Measurements from ENCODE around the gene CMTM4. TPM values are rescaled to one million over a fixed set of nuclear protein-coding genes. Genes with fewer than 3 reads are reported as not detected.
A peak's percentile ranks its signal among the peaks of the same experiment; 100 is the strongest.

Gene CMTM4
- total and polyA plus RNA-seq, 4 experiments from 2014 or later = 0.21 to 2.2 (median 2.0) TPM; not detected in 1

GRCh38 chr16:66717776-66718175 is 21.2 kb upstream of the CMTM4 start:
- Histone ChIP-seq H3K27ac (ENCODE audit: low read depth, low read length) (no peak overlapping the region), H3K4me1 (ENCODE audit: insufficient read depth, low read length) (no peaks in the 10 kb centered on the region), H3K36me3 (ENCODE audit: insufficient read depth, low read length) (peaks cover under 1% of the 10 kb centered on the region), H3K27me3 (ENCODE audit: insufficient read depth, low read length) (no peaks in the 10 kb centered on the region), H3K9me3 (ENCODE audit: control insufficient read depth in 1 of 2, low read length in 2 of 2) (no peaks in the 10 kb centered on the region), H3K4me3 (ENCODE audit: low read length in 2 of 2) (no peak overlapping the region)
- Mint-ChIP-seq H3K9me3 (no peaks in the 10 kb centered on the region), H3K27me3 (no peaks in the 10 kb centered on the region), H3K27ac (no peak overlapping the region), H3K4me1 (no peaks in the 10 kb centered on the region), H3K4me3 (no peak overlapping the region), H3K36me3 (peaks cover 11 to 27% of the 10 kb centered on the region in 2 donors)
- no peak for DNase-seq
- CTCF ChIA-PET (ENCODE audit: partially characterized antibody) = interaction anchor here (1.4 kb wide), 1 partner anchor 67 kb away, joined by 3 read pairs; no protein-coding TSS in a partner anchor
- POLR2A ChIA-PET (ENCODE audit: partially characterized antibody) = no interaction called here
- intact Hi-C loops (cut with micrococcal nuclease) = no loop called here

GRCh38 chr16:66717112-66717675 is 20.7 kb upstream of the CMTM4 start:
- ChIA-PET CTCF (ENCODE audit: partially characterized antibody) (interaction anchor here (0.7 to 2.4 kb wide), 2 partner anchors 9 to 116 kb away, joined by 3 to 7 read pairs; no protein-coding TSS in a partner anchor), POLR2A (ENCODE audit: partially characterized antibody) (no interaction called here)
- Mint-ChIP-seq H3K9me3 (peaks cover 0 to 2% (median 0%) of the 10 kb centered on the region in 8 donors), H3K27me3 (peaks cover 0 to 4% of the 10 kb centered on the region in 2 donors), H3K4me3 (no peak overlapping the region), H3K36me3 (peaks cover 11 to 23% of the 10 kb centered on the region in 2 donors), H3K27ac (peak overlapping the region in 1 of 7 donors; percentile 8), H3K4me1 (no peaks in the 10 kb centered on the region)
- H3K9me3 ChIP-seq (ENCODE audit: control insufficient read depth in 1 of 2, low read length in 2 of 2) = no peaks in the 10 kb centered on the region
- intact Hi-C loops (cut with micrococcal nuclease) = no loop called here
- H3K36me3 ChIP-seq (ENCODE audit: insufficient read depth, low read length) = no peaks in the 10 kb centered on the region
- H3K4me1 ChIP-seq (ENCODE audit: insufficient read depth, low read length) = no peaks in the 10 kb centered on the region
- no peaks in the 10 kb centered on the region for H3K27me3 ChIP-seq (ENCODE audit: insufficient read depth, low read length)
- no peak overlapping the region for H3K27ac ChIP-seq (ENCODE audit: low read depth, low read length)
- no peak overlapping the region for H3K4me3 ChIP-seq (ENCODE audit: low read length in 2 of 2)
- no peak for DNase-seq

GRCh38 chr16:66714654-66715307 is 18.2 kb upstream of the CMTM4 start:
- H3K27me3 Mint-ChIP-seq = peaks cover 0 to 4% of the 10 kb centered on the region in 2 donors
- Histone ChIP-seq H3K4me3 (ENCODE audit: low read length in 2 of 2) (no peak overlapping the region), H3K4me1 (ENCODE audit: insufficient read depth, low read length) (no peaks in the 10 kb centered on the region), H3K9me3 (ENCODE audit: control insufficient read depth in 1 of 2, low read length in 2 of 2) (no peaks in the 10 kb centered on the region), H3K27me3 (ENCODE audit: insufficient read depth, low read length) (no peaks in the 10 kb centered on the region), H3K27ac (ENCODE audit: low read depth, low read length) (no peak overlapping the region), H3K36me3 (ENCODE audit: insufficient read depth, low read length) (no peaks in the 10 kb centered on the region)
- no peak for DNase-seq
- ChIA-PET POLR2A (ENCODE audit: partially characterized antibody) (no interaction called here), CTCF (ENCODE audit: partially characterized antibody) (no interaction called here)
- H3K9me3 Mint-ChIP-seq = peaks cover 0 to 2% (median 0%) of the 10 kb centered on the region in 8 donors
- intact Hi-C loops (cut with micrococcal nuclease) = no loop called here
- H3K4me3 Mint-ChIP-seq = no peak overlapping the region
- peaks cover 8 to 11% of the 10 kb centered on the region in 2 donors for H3K36me3 Mint-ChIP-seq
- no peak overlapping the region for H3K27ac Mint-ChIP-seq
- H3K4me1 Mint-ChIP-seq = no peaks in the 10 kb centered on the region

GRCh38 chr16:66714062-66714461 is 17.5 kb upstream of the CMTM4 start:
- ChIA-PET CTCF (ENCODE audit: partially characterized antibody) (interaction anchor here (1.6 kb wide), 1 partner anchor 14 kb away, joined by 7 read pairs; no protein-coding TSS in a partner anchor), POLR2A (ENCODE audit: partially characterized antibody) (no interaction called here)

GRCh38 chr16:66713076-66713475 is 16.5 kb upstream of the CMTM4 start:
- H3K4me3 Mint-ChIP-seq = no peak overlapping the region
- no peak for DNase-seq
- H3K27me3 ChIP-seq (ENCODE audit: insufficient read depth, low read length) = no peaks in the 10 kb centered on the region
- H3K4me1 ChIP-seq (ENCODE audit: insufficient read depth, low read length) = no peaks in the 10 kb centered on the region
- intact Hi-C loops (cut with micrococcal nuclease) = no loop called here
- ChIA-PET CTCF (ENCODE audit: partially characterized antibody) (interaction anchor here (1.6 kb wide), 1 partner anchor 15 kb away, joined by 7 read pairs; no protein-coding TSS in a partner anchor), POLR2A (ENCODE audit: partially characterized antibody) (no interaction called here)
- peaks cover 0 to 9% of the 10 kb centered on the region in 2 donors for H3K27me3 Mint-ChIP-seq
- no peaks in the 10 kb centered on the region for H3K4me1 Mint-ChIP-seq
- H3K36me3 Mint-ChIP-seq = peaks cover 0 to 3% of the 10 kb centered on the region in 2 donors
- H3K27ac Mint-ChIP-seq = no peak overlapping the region
- H3K4me3 ChIP-seq (ENCODE audit: low read length in 2 of 2) = no peak overlapping the region
- H3K27ac ChIP-seq (ENCODE audit: low read depth, low read length) = no peak overlapping the region
- no peaks in the 10 kb centered on the region for H3K9me3 ChIP-seq (ENCODE audit: control insufficient read depth in 1 of 2, low read length in 2 of 2)
- H3K9me3 Mint-ChIP-seq = peaks cover 0 to 2% (median 0%) of the 10 kb centered on the region in 8 donors
- no peaks in the 10 kb centered on the region for H3K36me3 ChIP-seq (ENCODE audit: insufficient read depth, low read length)

More at GRCh38 chr16:66714062-66714461, 17.5 kb upstream of the CMTM4 start:
- Histone ChIP-seq H3K27ac (ENCODE audit: low read depth, low read length) (no peak overlapping the region), H3K27me3 (ENCODE audit: insufficient read depth, low read length) (no peaks in the 10 kb centered on the region), H3K9me3 (ENCODE audit: control insufficient read depth in 1 of 2, low read length in 2 of 2) (no peaks in the 10 kb centered on the region), H3K4me3 (ENCODE audit: low read length in 2 of 2) (no peak overlapping the region), H3K36me3 (ENCODE audit: insufficient read depth, low read length) (no peaks in the 10 kb centered on the region), H3K4me1 (ENCODE audit: insufficient read depth, low read length) (no peaks in the 10 kb centered on the region)
- DNase-seq = no peak
- Mint-ChIP-seq H3K36me3 (peaks cover 3 to 6% of the 10 kb centered on the region in 2 donors), H3K9me3 (peaks cover 0 to 2% (median 0%) of the 10 kb centered on the region in 8 donors), H3K4me1 (no peaks in the 10 kb centered on the region), H3K4me3 (no peak overlapping the region), H3K27ac (no peak overlapping the region), H3K27me3 (peaks cover 0 to 4% of the 10 kb centered on the region in 2 donors)
- intact Hi-C loops (cut with micrococcal nuclease) = no loop called here

GRCh38 chr16:66712512-66712911 is 16.0 kb upstream of the CMTM4 start:
- ChIA-PET POLR2A (ENCODE audit: partially characterized antibody) (no interaction called here), CTCF (ENCODE audit: partially characterized antibody) (interaction anchor here (1.6 kb wide), 1 partner anchor 15 kb away, joined by 7 read pairs; no protein-coding TSS in a partner anchor)
- H3K27ac Mint-ChIP-seq = no peak overlapping the region
- no peak for DNase-seq
- Histone ChIP-seq H3K27me3 (ENCODE audit: insufficient read depth, low read length) (no peaks in the 10 kb centered on the region), H3K9me3 (ENCODE audit: control insufficient read depth in 1 of 2, low read length in 2 of 2) (no peaks in the 10 kb centered on the region), H3K4me3 (ENCODE audit: low read length in 2 of 2) (no peak overlapping the region), H3K4me1 (ENCODE audit: insufficient read depth, low read length) (no peaks in the 10 kb centered on the region), H3K36me3 (ENCODE audit: insufficient read depth, low read length) (no peaks in the 10 kb centered on the region), H3K27ac (ENCODE audit: low read depth, low read length) (no peak overlapping the region)
- H3K4me3 Mint-ChIP-seq = no peak overlapping the region
- no peaks in the 10 kb centered on the region for H3K4me1 Mint-ChIP-seq
- intact Hi-C loops (cut with micrococcal nuclease) = no loop called here
- H3K36me3 Mint-ChIP-seq = peaks cover 0 to 1% of the 10 kb centered on the region in 2 donors
- peaks cover 0 to 9% of the 10 kb centered on the region in 2 donors for H3K27me3 Mint-ChIP-seq
- H3K9me3 Mint-ChIP-seq = peaks cover 0 to 2% (median 0%) of the 10 kb centered on the region in 8 donors

- peaks cover 0 to 1% of the 10 kb centered on the region in 2 donors for H3K36me3 Mint-ChIP-seq
- no peak overlapping the region for H3K27ac ChIP-seq (ENCODE audit: low read depth, low read length)
- H3K36me3 ChIP-seq (ENCODE audit: insufficient read depth, low read length) = no peaks in the 10 kb centered on the region
- ChIA-PET POLR2A (ENCODE audit: partially characterized antibody) (no interaction called here), CTCF (ENCODE audit: partially characterized antibody) (no interaction called here)
- intact Hi-C loops (cut with micrococcal nuclease) = no loop called here
- H3K9me3 Mint-ChIP-seq = peaks cover 0 to 2% (median 0%) of the 10 kb centered on the region in 8 donors
- no peak for DNase-seq
- H3K4me1 ChIP-seq (ENCODE audit: insufficient read depth, low read length) = no peaks in the 10 kb centered on the region
- no peaks in the 10 kb centered on the region for H3K9me3 ChIP-seq (ENCODE audit: control insufficient read depth in 1 of 2, low read length in 2 of 2)
- H3K4me3 Mint-ChIP-seq = no peak overlapping the region
- H3K27ac Mint-ChIP-seq = no peak overlapping the region
- H3K4me3 ChIP-seq (ENCODE audit: low read length in 2 of 2) = no peak overlapping the region
- no peaks in the 10 kb centered on the region for H3K4me1 Mint-ChIP-seq
- H3K27me3 Mint-ChIP-seq = peaks cover 0 to 9% of the 10 kb centered on the region in 2 donors
- no peaks in the 10 kb centered on the region for H3K27me3 ChIP-seq (ENCODE audit: insufficient read depth, low read length)
Measured at GRCh38 chr16:66711581-66711980, 15.0 kb upstream of the CMTM4 start.
